ENCODE results near the gene WDR45B.

WDR45B gene

GRCh38 chr17:82602986-82603710 lies 45.1 kb downstream of the WDR45B start:
- no peak overlapping the region for H3K4me2 ChIP-seq (ENCODE audit: low read length)
- no peaks in the 10 kb centered on the region for H3K27me3 ChIP-seq (ENCODE audit: insufficient read depth, low read length)
- no peaks in the 10 kb centered on the region for H3K9me3 ChIP-seq (ENCODE audit: low read length)
- no peak overlapping the region for H3K9ac ChIP-seq (ENCODE audit: low read length)
- no peaks in the 10 kb centered on the region for H3F3A ChIP-seq (ENCODE audit: insufficient read depth, low read length)
- TF ChIP-seq EZH2 (IDR thresholded peaks at IDR 0.05; ENCODE audit: borderline replicate concordance, low read length) (no peak), CTCF (IDR thresholded peaks at IDR 0.05; ENCODE audit: low read length) (no peak)
- H3K9me2 ChIP-seq (ENCODE audit: low read depth, low read length): no peaks in the 10 kb centered on the region
- peaks cover 36% of the 10 kb centered on the region for H3K4me1 ChIP-seq (ENCODE audit: insufficient read depth, low read length, severe bottlenecking)
- no peak overlapping the region for H2AFZ ChIP-seq (ENCODE audit: low read length)
- no peak overlapping the region for H3K4me3 ChIP-seq (ENCODE audit: low read depth, low read length, poor library complexity, severe bottlenecking)
- H3K27ac ChIP-seq (ENCODE audit: low read depth, low read length, poor library complexity, severe bottlenecking): peak overlapping the region; percentile 37
- H3K36me3 ChIP-seq (ENCODE audit: insufficient read depth, low read length): peaks cover 93% of the 10 kb centered on the region
- no peaks in the 10 kb centered on the region for H4K20me1 ChIP-seq (ENCODE audit: insufficient read depth, low read length)
- no peaks in the 10 kb centered on the region for H3K79me2 ChIP-seq (ENCODE audit: insufficient read depth, low read length)

GRCh38 chr17:82602487-82602886 lies 45.8 kb downstream of the WDR45B start:
- H3K9me3 ChIP-seq (ENCODE audit: low read length): no peaks in the 10 kb centered on the region
- H3K4me2 ChIP-seq (ENCODE audit: low read length): no peak overlapping the region
- no peak overlapping the region for H3K27ac ChIP-seq (ENCODE audit: low read depth, low read length, poor library complexity, severe bottlenecking)
- H2AFZ ChIP-seq (ENCODE audit: low read length): no peak overlapping the region
- peaks cover 36% of the 10 kb centered on the region for H3K4me1 ChIP-seq (ENCODE audit: insufficient read depth, low read length, severe bottlenecking)
- no peaks in the 10 kb centered on the region for H3K9me2 ChIP-seq (ENCODE audit: low read depth, low read length)
- H3F3A ChIP-seq (ENCODE audit: insufficient read depth, low read length): no peaks in the 10 kb centered on the region
- TF ChIP-seq CTCF (IDR thresholded peaks at IDR 0.05; ENCODE audit: low read length) (no peak), EZH2 (IDR thresholded peaks at IDR 0.05; ENCODE audit: borderline replicate concordance, low read length) (no peak)
- no peak overlapping the region for H3K4me3 ChIP-seq (ENCODE audit: low read depth, low read length, poor library complexity, severe bottlenecking)
- peaks cover 92% of the 10 kb centered on the region for H3K36me3 ChIP-seq (ENCODE audit: insufficient read depth, low read length)
- H3K79me2 ChIP-seq (ENCODE audit: insufficient read depth, low read length): no peaks in the 10 kb centered on the region
- no peaks in the 10 kb centered on the region for H4K20me1 ChIP-seq (ENCODE audit: insufficient read depth, low read length)
- no peaks in the 10 kb centered on the region for H3K27me3 ChIP-seq (ENCODE audit: insufficient read depth, low read length)
- no peak overlapping the region for H3K9ac ChIP-seq (ENCODE audit: low read length)

- Histone ChIP-seq H2AFZ (ENCODE audit: low read length) (no peak overlapping the region), H3K4me2 (ENCODE audit: low read length) (no peak overlapping the region), H3K4me1 (ENCODE audit: insufficient read depth, low read length, severe bottlenecking) (peaks cover 36% of the 10 kb centered on the region), H3K9me2 (ENCODE audit: low read depth, low read length) (no peaks in the 10 kb centered on the region), H4K20me1 (ENCODE audit: insufficient read depth, low read length) (no peaks in the 10 kb centered on the region), H3K27me3 (ENCODE audit: insufficient read depth, low read length) (no peaks in the 10 kb centered on the region), H3K36me3 (ENCODE audit: insufficient read depth, low read length) (peaks cover 98% of the 10 kb centered on the region), H3K9ac (ENCODE audit: low read length) (no peak overlapping the region), H3F3A (ENCODE audit: insufficient read depth, low read length) (no peaks in the 10 kb centered on the region), H3K79me2 (ENCODE audit: insufficient read depth, low read length) (no peaks in the 10 kb centered on the region), H3K27ac (ENCODE audit: low read depth, low read length, poor library complexity, severe bottlenecking) (no peak overlapping the region), H3K4me3 (ENCODE audit: low read depth, low read length, poor library complexity, severe bottlenecking) (no peak overlapping the region), H3K9me3 (ENCODE audit: low read length) (no peaks in the 10 kb centered on the region)
- no peak for TF ChIP-seq EZH2 (IDR thresholded peaks at IDR 0.05; ENCODE audit: borderline replicate concordance, low read length)
- no peak for TF ChIP-seq CTCF (IDR thresholded peaks at IDR 0.05; ENCODE audit: low read length)
Measured at GRCh38 chr17:82601447-82602000, 46.7 kb downstream of the WDR45B start.

Measured in OCI-LY1 (cell line).